Spleen (tissue), 11 donors: Measurements from ENCODE around the gene SNRPA. TPM values are rescaled to one million over a fixed set of nuclear protein-coding genes. Genes with fewer than 3 reads are reported as not detected.

ENCODE experiments used
- DNase-seq: peaks from one replicate; pipeline ENCODE4 v3.0.0-alpha.2; 2020
- H3K27ac ChIP-seq, 8 donors: fragments of 200-600 bp; sonication (generic) in 7 of 8; 1 replicate in 4 of 8; 2 replicates in 4 of 8; pipeline versions ENCODE4 v1.5.0 to v1.8.0; 2016 to 2021; ENCODE audit warnings: inconsistent platforms in 4 of 8, mild to moderate bottlenecking in 4 of 8, moderate library complexity in 1 of 8
- H3K27me3 ChIP-seq, 7 donors: fragments of 200-600 bp; sonication (generic) in 6 of 7; replicated peaks in 1 of 7; 1 replicate in 4 of 7; 2 replicates in 3 of 7; pipeline versions ENCODE4 v1.5.0 to v1.8.0; 2016 to 2021; ENCODE audit warnings: inconsistent platforms in 3 of 7, mild to moderate bottlenecking in 1 of 7
- H3K36me3 ChIP-seq, 6 donors: fragments of 200-600 bp; sonication (generic) in 5 of 6; 1 replicate in 4 of 6; 2 replicates in 2 of 6; pipeline versions ENCODE4 v1.5.0 to v1.8.0; 2016 to 2021; ENCODE audit warnings: inconsistent platforms in 2 of 6
- H3K4me1 ChIP-seq, 6 donors: fragments of 200-600 bp; sonication (generic) in 5 of 6; 1 replicate in 3 of 6; 2 replicates in 3 of 6; pipeline versions ENCODE4 v1.5.0 to v1.8.0; 2016 to 2021; ENCODE audit warnings: inconsistent platforms in 3 of 6
- H3K4me3 ChIP-seq, 8 donors: fragments of 200-600 bp; sonication (generic) in 7 of 8; 1 replicate in 4 of 8; 2 replicates in 4 of 8; pipeline versions ENCODE4 v1.5.0 to v1.8.0; 2016 to 2021; ENCODE audit warnings: inconsistent platforms in 4 of 8, mild to moderate bottlenecking in 4 of 8, moderate library complexity in 2 of 8
- H3K9me3 ChIP-seq, 8 donors: fragments of 200-600 bp; sonication (generic) in 7 of 8; 1 replicate in 4 of 8; 2 replicates in 4 of 8; pipeline versions ENCODE4 v1.5.0 to v1.8.0; 2016 to 2021; ENCODE audit warnings: inconsistent platforms in 4 of 8
- CTCF ChIP-seq, 11 experiments: fragments of 200-600 bp in 7 of 11; fragments of 450-650 bp in 4 of 11; sonication (generic) in 4 of 11; IDR thresholded peaks in 8 of 11; conservative IDR thresholded peaks in 3 of 11; 1 replicate in 7 of 11; 2 replicates in 4 of 11; pipeline versions ENCODE4 v1.4.0 to v1.8.0; 2016 to 2021; ENCODE audit warnings: antibody characterized with exemption in 11 of 11, inconsistent platforms in 4 of 11, mild to moderate bottlenecking in 1 of 11
- POLR2A ChIP-seq, 3 donors: fragments of 450-650 bp; IDR thresholded peaks; one replicate each; pipeline ENCODE4 v1.5.1; 2017; ENCODE audit warnings: antibody characterized with exemption in 3 of 3, mild to moderate bottlenecking in 1 of 3
- POLR2AphosphoS5 ChIP-seq, 3 donors: sonication (generic); formaldehyde crosslinking; IDR thresholded peaks; one replicate each; pipeline ENCODE4 v1.5.1; 2017; ENCODE audit warnings: antibody characterized with exemption in 3 of 3
- WGBS, 5 donors: extraction: QIAGEN DNeasy Blood & Tissue Kit in 3 of 5; methylation state at CpG; one replicate each; pipeline versions ENCODE4 v1.1.5 to v1.1.7; 2013 to 2018; 5-methylcytosine and 5-hydroxymethylcytosine counted together
- intact Hi-C: fragments of 100-400 bp; cut with DNase I; formaldehyde crosslinking; loops from one replicate; pipeline ENCODE4 v1.15.0; 2023; ENCODE audit warnings: low total_unique reads
- polyA plus RNA-seq, 3 donors: library from polyadenylated mRNA; stranded (reverse); fragments of 200-250 nt; gene quantifications; one replicate each; pipeline ENCODE4 v1.2.1, GENCODE V29; 2013
- total RNA-seq, 7 donors: library from RNA; depleted of rRNA in 3 of 7; stranded (reverse); fragments of >200 nt in 3 of 7; fragmentation: NEBNext Ultra II Directional in 4 of 7; extraction: Animal tissue kit (Norgen Biotek cat#: 25700) in 4 of 7; gene quantifications; one replicate each; pipeline versions ENCODE4 v1.1.0 to v1.2.1, GENCODE V29; 2016 to 2021
- donor health status: healthy with polysubstance abuse.
- donor health status: DM: no; HTN: no; CAD: no; lungs with moderate emphysema.
- donor health status: DM: no; HTN: no; CAD: no.
- donor health status: Bipolar disorder and iron deficiency.
- donor health status: healthy.
- donor health status: DM: no; HTN: no; CAD: no.
- donor health status: DM: yes; HTN: yes; CAD: no.

SNRPA gene
- total and polyA plus RNA-seq, 10 donors, result 52.9 to 76.9 (median 64.1) TPM

- H3K27ac ChIP-seq, result peak overlapping the region; percentile 78 to 96 (median 92)
- DNase-seq, result peak; percentile 76
- TF ChIP-seq POLR2AphosphoS5 (IDR thresholded peaks at IDR 0.05) (no peak), CTCF (IDR thresholded peaks at IDR 0.05 in 8 of 11, conservative IDR thresholded peaks at IDR 0.05 in 3 of 11) (no peak), POLR2A (IDR thresholded peaks at IDR 0.05) (no peak)
- peaks cover 0 to 22% (median 6%) of the 10 kb centered on the region in 6 donors for H3K36me3 ChIP-seq
- no peaks in the 10 kb centered on the region for H3K27me3 ChIP-seq
- H3K4me1 ChIP-seq, result peaks cover 38 to 90% (median 64%) of the 10 kb centered on the region in 6 donors
- intact Hi-C loops, result no loop called here
- 6 to 10% (median 6%) methylated on average over 8 of the region's 8 CpGs for WGBS, 5 donors
- H3K9me3 ChIP-seq, result no peaks in the 10 kb centered on the region
- H3K4me3 ChIP-seq, result peak overlapping the region; percentile 69 to 84 (median 74)
These were observed 34.9 kb upstream of the SNRPA start for GRCh38 chr19:40716031-40716481.

GRCh38 chr19:40716482-40717324 lies 34.3 kb upstream of the SNRPA start, which contains the start of the genes COQ8B and ITPKC:
Gene COQ8B (minus strand): TSS chr19:40716886. CDS start chr19:40714632, 2,254 bp downstream.
Gene ITPKC (plus strand): TSS chr19:40717112. CDS start chr19:40717136, 24 bp downstream.
- Histone ChIP-seq H3K27ac (peak within 1 kb of the TSS; percentile 78 to 96 (median 92)), H3K36me3 (peaks cover 0 to 16% (median 5%) of the 10 kb centered on the region in 6 donors), H3K4me1 (peaks cover 44 to 94% (median 70%) of the 10 kb centered on the region in 6 donors), H3K9me3 (no peaks in the 10 kb centered on the region), H3K4me3 (peak within 1 kb of the TSS; percentile 69 to 84 (median 74)), H3K27me3 (no peaks in the 10 kb centered on the region)
- TF ChIP-seq POLR2A (IDR thresholded peaks at IDR 0.05), result peak in 1 of 3 donors; percentile 8
- peak; percentile 87 to 91 (median 91) for TF ChIP-seq POLR2AphosphoS5 (IDR thresholded peaks at IDR 0.05)
- TF ChIP-seq CTCF (IDR thresholded peaks at IDR 0.05 in 8 of 11, conservative IDR thresholded peaks at IDR 0.05 in 3 of 11), result peak in 8 of 11 experiments; percentile 19 to 50 (median 38)
- peak; percentile 100 for DNase-seq
- WGBS, 5 donors, result 0 to 1% (median 0%) methylated on average over 29 to 76 of the region's 76 CpGs
- intact Hi-C loops, result no loop called here

- Histone ChIP-seq H3K4me3 (peak overlapping the region; percentile 69 to 84 (median 74)), H3K27me3 (no peaks in the 10 kb centered on the region), H3K9me3 (no peaks in the 10 kb centered on the region), H3K27ac (peak overlapping the region; percentile 78 to 96 (median 92)), H3K4me1 (peaks cover 50 to 95% (median 76%) of the 10 kb centered on the region in 6 donors), H3K36me3 (peaks cover 0 to 13% (median 4%) of the 10 kb centered on the region in 6 donors)
- WGBS, 5 donors, result 2 to 20% (median 6%) methylated on average over 1 to 20 of the region's 20 CpGs
- TF ChIP-seq CTCF (IDR thresholded peaks at IDR 0.05 in 8 of 11, conservative IDR thresholded peaks at IDR 0.05 in 3 of 11), result peak in 1 of 11 experiments; percentile 6
- no peak for TF ChIP-seq POLR2A (IDR thresholded peaks at IDR 0.05)
- DNase-seq, result no peak
- intact Hi-C loops, result no loop called here
These were observed 33.6 kb upstream of the SNRPA start for GRCh38 chr19:40717325-40717879.
